IMR-90 (cell line): Measurements from ENCODE around the gene KRT34. TPM values are rescaled to one million over a fixed set of nuclear protein-coding genes. Genes with fewer than 3 reads are reported as not detected.

Experiments used
- ATAC-seq: fragments of 200-7000 bp; cut with Tn5 transposase; 2 replicates; pipeline ENCODE4 v1.9.1; 2020; ENCODE audit warnings: low read depth, mild to moderate bottlenecking, moderate library complexity
- BruUV-seq: library from RNA; stranded (reverse); fragments of 400-500 nt; replicated peaks from 2 replicates; lab custom pipeline; 2021; lab: Mats Ljungman, UMichigan
- CTCF ChIA-PET: fragments of 300-600 bp; formaldehyde crosslinking; extraction: SDS; loops from one replicate; lab custom pipeline; 2021; ENCODE audit warnings: antibody characterized with exemption; lab: Yijun Ruan, JAX
- POLR2A ChIA-PET: fragments of 300-600 bp; sonication (Branson Sonifier 250); formaldehyde crosslinking; loops from one replicate; lab custom pipeline; 2022; ENCODE audit warnings: antibody characterized with exemption; ENCODE audit not compliant: unreplicated experiment; lab: Charles Lee
- DNase-seq: peaks from one replicate; pipeline ENCODE4 v3.0.0; 2013
- H2AFZ ChIP-seq: replicated peaks from 2 replicates; pipeline ENCODE3; 2013; ENCODE audit warnings: low read length, mild to moderate bottlenecking; ENCODE audit not compliant: poor library complexity
- H2AK5ac ChIP-seq: 2 replicates; pipeline ENCODE4 v1.6.1; 2013; ENCODE audit warnings: low read depth, low read length, inconsistent platforms
- H2AK9ac ChIP-seq: replicated peaks from 2 replicates; pipeline ENCODE3; 2013; ENCODE audit warnings: mild to moderate bottlenecking, low read depth, low read length, moderate library complexity; ENCODE audit not compliant: poor library complexity
- H2BK120ac ChIP-seq: 2 replicates; pipeline ENCODE4 v1.6.1; 2013; ENCODE audit warnings: low read depth, low read length, inconsistent platforms
- H2BK15ac ChIP-seq: 3 replicates; pipeline ENCODE4 v1.6.1; 2013; ENCODE audit warnings: low read depth, low read length, inconsistent platforms
- H2BK20ac ChIP-seq: 2 replicates; pipeline ENCODE4 v1.6.1; 2013; ENCODE audit warnings: low read depth, mild to moderate bottlenecking, inconsistent platforms, low read length, moderate library complexity
- H2BK5ac ChIP-seq: 2 replicates; pipeline ENCODE4 v1.6.1; 2013; ENCODE audit warnings: mild to moderate bottlenecking, low read depth, low read length, inconsistent platforms; ENCODE audit not compliant: poor library complexity, severe bottlenecking
- H3K14ac ChIP-seq: replicated peaks from 2 replicates; pipeline ENCODE4 v1.6.1; 2013; ENCODE audit warnings: low read depth, low read length, inconsistent platforms
- H3K18ac ChIP-seq: 2 replicates; pipeline ENCODE4 v1.6.1; 2013; ENCODE audit warnings: low read depth, low read length, control low read depth
- H3K23ac ChIP-seq: 2 replicates; pipeline ENCODE4 v1.6.1; 2013; ENCODE audit warnings: low read depth, low read length, inconsistent platforms
- H3K27ac ChIP-seq: 2 replicates; pipeline ENCODE4 v1.5.1; 2013; ENCODE audit warnings: mild to moderate bottlenecking, control low read depth, low read length; ENCODE audit not compliant: insufficient read depth
- H3K27me3 ChIP-seq: 2 replicates; pipeline ENCODE4 v1.6.1; 2013; ENCODE audit warnings: low read length; ENCODE audit not compliant: control insufficient read depth, insufficient read depth
- H3K36me3 ChIP-seq: 2 replicates; pipeline ENCODE4 v1.6.1; 2013; ENCODE audit warnings: low read length, mixed read lengths; ENCODE audit not compliant: control insufficient read depth, insufficient read depth
- H3K4ac ChIP-seq: 2 replicates; pipeline ENCODE4 v1.6.1; 2013; ENCODE audit warnings: low read depth, low read length, inconsistent platforms
- H3K4me1 ChIP-seq: 2 replicates; pipeline ENCODE4 v1.6.1; 2013; ENCODE audit warnings: low read length, mixed read lengths; ENCODE audit not compliant: control insufficient read depth, insufficient read depth
- H3K4me2 ChIP-seq: 2 replicates; pipeline ENCODE4 v1.6.1; 2013; ENCODE audit warnings: low read depth, mild to moderate bottlenecking, control low read depth, low read length, moderate library complexity
- H3K4me3 ChIP-seq: 2 replicates; pipeline ENCODE4 v1.5.1; 2013; ENCODE audit warnings: low read depth, mild to moderate bottlenecking, control low read depth, low read length, moderate library complexity; ENCODE audit not compliant: insufficient read depth
- H3K56ac ChIP-seq: 2 replicates; pipeline ENCODE4 v1.6.1; 2013; ENCODE audit warnings: low read length, inconsistent platforms; ENCODE audit not compliant: insufficient read depth; ENCODE audit errors: extremely low read depth
- H3K79me1 ChIP-seq, 2 experiments: 2 replicates each; pipeline ENCODE4 v1.6.1; 2013; ENCODE audit warnings: low read length in 2 of 2, inconsistent platforms in 1 of 2, low read depth in 1 of 2
- H3K9ac ChIP-seq: 2 replicates; pipeline ENCODE4 v1.6.1; 2013; ENCODE audit warnings: low read depth, low read length, control low read depth
- H3K9me1 ChIP-seq: 2 replicates; pipeline ENCODE4 v1.6.1; 2013; ENCODE audit warnings: low read length, inconsistent platforms; ENCODE audit not compliant: insufficient read depth
- H3K9me3 ChIP-seq: 2 replicates; pipeline ENCODE4 v1.6.1; 2013; ENCODE audit warnings: low read length; ENCODE audit not compliant: control insufficient read depth, insufficient read depth
- H4K20me1 ChIP-seq: 2 replicates; pipeline ENCODE4 v1.6.1; 2013; ENCODE audit warnings: low read length, inconsistent platforms; ENCODE audit not compliant: insufficient read depth
- H4K5ac ChIP-seq: 2 replicates; pipeline ENCODE4 v1.6.1; 2013; ENCODE audit warnings: mild to moderate bottlenecking, low read depth, low read length, control low read depth
- H4K8ac ChIP-seq, 2 experiments: 2 replicates each; pipeline ENCODE4 v1.6.1; 2013; ENCODE audit warnings: low read depth in 2 of 2, low read length in 2 of 2, control low read depth in 1 of 2, inconsistent platforms in 1 of 2
- H4K91ac ChIP-seq: 2 replicates; pipeline ENCODE4 v1.6.1; 2013; ENCODE audit warnings: low read depth, low read length, inconsistent platforms; ENCODE audit not compliant: insufficient read depth
- CEBPB ChIP-seq: IDR thresholded peaks from 2 replicates; pipeline ENCODE4 v1.6.1; 2012; ENCODE audit warnings: low read depth, low read length, improper control_type of control experiment
- CTCF ChIP-seq: conservative IDR thresholded peaks from 2 replicates; pipeline ENCODE4 v1.5.1; 2012; ENCODE audit warnings: mild to moderate bottlenecking, low read depth, low read length, improper control_type of control experiment
- MAZ ChIP-seq: IDR thresholded peaks from 2 replicates; pipeline ENCODE4 v1.6.1; 2012; ENCODE audit warnings: low read depth, mild to moderate bottlenecking, low read length, improper control_type of control experiment, moderate library complexity, borderline replicate concordance
- WGBS, 2 experiments: methylation state at CpG; one replicate each; pipeline versions ENCODE4 v1.1.5 to v1.1.7; 2013; ENCODE audit warnings: missing lambda C conversion rate in 2 of 2; ENCODE audit not compliant: insufficient read length in 1 of 2; ENCODE audit errors: extremely low coverage in 2 of 2; 5-methylcytosine and 5-hydroxymethylcytosine counted together
- dilution Hi-C: fragments of 300-500 bp; cut with HindIII; formaldehyde crosslinking; loops from one replicate; pipeline ENCODE4 v1.14.3; 2018; ENCODE audit warnings: low sequenced_read_pairs; ENCODE audit not compliant: unreplicated experiment
- in situ Hi-C: fragments of 300-500 bp; cut with MboI; formaldehyde crosslinking; loops from 3 replicates; pipeline ENCODE4 v1.14.3; 2019; ENCODE audit warnings: low sequenced_read_pairs, inconsistent platforms, mixed read lengths
- intact Hi-C: fragments of 100-400 bp; cut with micrococcal nuclease; formaldehyde crosslinking; loops from 2 replicates; pipeline ENCODE4 v1.10.0; 2022
- polyA plus RNA-seq, 3 experiments: library from polyadenylated mRNA; depleted of rRNA; stranded (reverse); fragments of >200 nt; gene quantifications; 2 replicates each; pipeline ENCODE4 v1.2.3, GENCODE V29; 2012; ENCODE audit warnings: low replicate concordance in 1 of 3
- total RNA-seq: library from RNA; depleted of rRNA; stranded (reverse); fragments of >200 nt; gene quantifications from 2 replicates; pipeline ENCODE4 v1.2.3, GENCODE V29; 2012

Gene KRT34
- total and polyA plus RNA-seq, 2 of the 4 experiments (the other 2 are of a cell fraction), result 3.4 to 3.6 TPM

- Histone ChIP-seq H3K9me1 (peaks cover 29% of the 10 kb centered on the region), H3K9ac (no peak overlapping the region), H2AFZ (peak overlapping the region; percentile 1), H3K27me3 (no peaks in the 10 kb centered on the region), H4K5ac (peak overlapping the region; percentile 83), H3K23ac (no peak overlapping the region), H3K9me3 (no peaks in the 10 kb centered on the region), H3K27ac (peak overlapping the region; percentile 11), H3K4me1 (peaks cover 36% of the 10 kb centered on the region), H3K36me3 (no peaks in the 10 kb centered on the region), H4K20me1 (no peaks in the 10 kb centered on the region), H2AK5ac (peak overlapping the region; percentile 85; the same call in 1 of the 2 replicates), H2AK9ac (peak overlapping the region; percentile 79), H2BK20ac (peak overlapping the region; percentile 54), H3K14ac (peak overlapping the region; percentile 89; the same call in 1 of the 2 replicates), H2BK120ac (peak overlapping the region; percentile 56), H3K4me2 (0 out of 2 replicates have a peak overlapping the region, but pooled peaks have one; percentile 12), H3K56ac (no peak overlapping the region), H4K8ac (peak overlapping the region; percentile 58 to 67; a peak in 2 of 4 replicates), H4K91ac (peak overlapping the region; percentile 62), H2BK15ac (peak overlapping the region; percentile 75; the same call in 2 of the 3 replicates), H2BK5ac (peak overlapping the region; percentile 64), H3K18ac (peak overlapping the region; percentile 74; the same call in 1 of the 2 replicates), H3K4ac (peak overlapping the region; percentile 65), H3K79me1 (no peaks in the 10 kb centered on the region), H3K4me3 (no peak overlapping the region)
- in situ Hi-C loops (no loop called here), intact Hi-C loops (no loop called here), dilution Hi-C loops (no loop called here)
- CTCF ChIA-PET, result interaction anchor here (1.9 kb wide), 1 partner anchor 131 kb away, joined by 4 read pairs; no protein-coding TSS in a partner anchor
- no TSS peak for BruUV-seq
- POLR2A ChIA-PET, result no interaction called here
- 0% methylated on average over 1 of the region's 4 CpGs; no CpG with 5 or more reads in 1 of the 2 experiments for WGBS, 2 experiments
- DNase-seq (peak; percentile 43), ATAC-seq (no peak)
- TF ChIP-seq CEBPB (no peak), CTCF (0 out of 2 replicates have a peak, but pooled peaks have one; percentile 20), MAZ (no peak)
These were observed 35.5 kb upstream of the KRT34 start for GRCh38 chr17:41417576-41418015.
